Measurements from ENCODE around the gene KLF7. TPM values are rescaled to one million over a fixed set of nuclear protein-coding genes. Genes with fewer than 3 reads are reported as not detected.

Gene KLF7
- total RNA-seq, 3 donors from 2014 or later, result 6.7 to 32.7 (median 12.9) TPM

DNA sequence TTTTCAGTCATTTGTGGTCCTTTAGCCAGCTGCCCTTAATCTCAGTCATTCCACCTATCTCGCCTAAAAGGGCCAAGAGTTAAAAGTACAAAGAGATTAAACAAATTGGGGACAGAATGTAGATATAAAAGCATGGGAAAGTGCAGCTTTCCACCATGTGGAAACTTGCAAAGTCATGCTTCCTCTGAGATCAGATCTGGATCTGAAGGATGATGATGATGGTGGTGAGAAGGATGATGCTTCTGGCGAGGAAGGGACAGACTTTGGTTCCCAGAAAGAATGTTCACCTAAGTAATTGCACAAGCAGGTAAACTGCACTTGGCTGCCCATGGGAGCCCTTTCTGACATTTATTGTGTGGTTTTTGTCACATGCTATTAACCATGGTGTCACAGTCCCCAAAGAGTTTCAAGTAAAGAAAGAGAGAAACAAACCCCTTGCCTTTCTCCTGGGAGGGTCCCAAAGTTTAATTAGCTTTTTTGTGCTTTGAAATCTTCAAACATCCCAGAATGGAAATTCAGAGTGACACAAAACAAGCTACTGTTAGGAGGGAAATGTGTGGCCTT lies 34.7 kb downstream of the KLF7 start:
- intact Hi-C loops (cut with DNase I, micrococcal nuclease), result no loop called here
- TF ChIP-seq, protein P1, sequence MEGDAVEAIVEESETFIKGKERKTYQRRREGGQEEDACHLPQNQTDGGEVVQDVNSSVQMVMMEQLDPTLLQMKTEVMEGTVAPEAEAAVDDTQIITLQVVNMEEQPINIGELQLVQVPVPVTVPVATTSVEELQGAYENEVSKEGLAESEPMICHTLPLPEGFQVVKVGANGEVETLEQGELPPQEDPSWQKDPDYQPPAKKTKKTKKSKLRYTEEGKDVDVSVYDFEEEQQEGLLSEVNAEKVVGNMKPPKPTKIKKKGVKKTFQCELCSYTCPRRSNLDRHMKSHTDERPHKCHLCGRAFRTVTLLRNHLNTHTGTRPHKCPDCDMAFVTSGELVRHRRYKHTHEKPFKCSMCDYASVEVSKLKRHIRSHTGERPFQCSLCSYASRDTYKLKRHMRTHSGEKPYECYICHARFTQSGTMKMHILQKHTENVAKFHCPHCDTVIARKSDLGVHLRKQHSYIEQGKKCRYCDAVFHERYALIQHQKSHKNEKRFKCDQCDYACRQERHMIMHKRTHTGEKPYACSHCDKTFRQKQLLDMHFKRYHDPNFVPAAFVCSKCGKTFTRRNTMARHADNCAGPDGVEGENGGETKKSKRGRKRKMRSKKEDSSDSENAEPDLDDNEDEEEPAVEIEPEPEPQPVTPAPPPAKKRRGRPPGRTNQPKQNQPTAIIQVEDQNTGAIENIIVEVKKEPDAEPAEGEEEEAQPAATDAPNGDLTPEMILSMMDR (IDR thresholded peaks at IDR 0.05), result no peak
- H3K4me3 ChIP-seq, result no peak overlapping the region
- no peak for ATAC-seq
- DNase-seq, result no peak
- H3K9me3 ChIP-seq, result no peaks in the 10 kb centered on the region
- no peaks in the 10 kb centered on the region for H3K36me3 ChIP-seq (ENCODE audit: low read depth)
- peaks cover 3% of the 10 kb centered on the region for H3K4me1 ChIP-seq (ENCODE audit: low read depth)

GRCh38 chr2:207129821-207130220 lies 35.9 kb downstream of the KLF7 start:
- intact Hi-C loops (cut with DNase I, micrococcal nuclease), result no loop called here

GRCh38 chr2:207128867-207129266 lies 36.9 kb downstream of the KLF7 start:
- Histone ChIP-seq H3K9me3 (no peaks in the 10 kb centered on the region), H3K4me1 (ENCODE audit: low read depth) (no peaks in the 10 kb centered on the region), H3K36me3 (ENCODE audit: low read depth) (no peaks in the 10 kb centered on the region), H3K4me3 (no peak overlapping the region)
- DNase-seq (no peak), ATAC-seq (no peak)
- intact Hi-C loops (cut with DNase I, micrococcal nuclease), result no loop called here
- TF ChIP-seq, protein P1 (IDR thresholded peaks at IDR 0.05), result no peak

More at GRCh38 chr2:207129821-207130220, 35.9 kb downstream of the KLF7 start:
- Histone ChIP-seq H3K36me3 (ENCODE audit: low read depth) (no peaks in the 10 kb centered on the region), H3K9me3 (no peaks in the 10 kb centered on the region), H3K4me1 (ENCODE audit: low read depth) (no peaks in the 10 kb centered on the region), H3K4me3 (no peak overlapping the region)
- DNase-seq (no peak), ATAC-seq (no peak)
- TF ChIP-seq, protein P1 (IDR thresholded peaks at IDR 0.05), result no peak

GRCh38 chr2:207126724-207127308 lies 38.9 kb downstream of the KLF7 start:
- intact Hi-C loops (cut with DNase I, micrococcal nuclease), result no loop called here
- no peaks in the 10 kb centered on the region for H3K9me3 ChIP-seq
- TF ChIP-seq, protein P1 (IDR thresholded peaks at IDR 0.05), result no peak
- H3K4me3 ChIP-seq, result no peak overlapping the region
- no peaks in the 10 kb centered on the region for H3K36me3 ChIP-seq (ENCODE audit: low read depth)
- no peaks in the 10 kb centered on the region for H3K4me1 ChIP-seq (ENCODE audit: low read depth)
- DNase-seq (no peak), ATAC-seq (no peak)

GRCh38 chr2:207123776-207124391 lies 41.9 kb downstream of the KLF7 start:
- Histone ChIP-seq H3K4me1 (ENCODE audit: low read depth) (no peaks in the 10 kb centered on the region), H3K4me3 (no peak overlapping the region), H3K36me3 (ENCODE audit: low read depth) (no peaks in the 10 kb centered on the region), H3K9me3 (no peaks in the 10 kb centered on the region)
- DNase-seq (no peak), ATAC-seq (no peak)
- intact Hi-C loops (cut with DNase I, micrococcal nuclease), result no loop called here
- TF ChIP-seq, protein P1 (IDR thresholded peaks at IDR 0.05), result no peak

All from mucosa of descending colon (tissue), 3 donors.